Prostate gland (tissue), 2 donors: Measurements from ENCODE around the gene PCLO.

Experiments used
- POLR2A ChIP-seq: fragments of 450-650 bp; IDR thresholded peaks from one replicate; pipeline ENCODE4 v1.6.1; 2016; ENCODE audit warnings: antibody characterized with exemption, mild to moderate bottlenecking
- POLR2AphosphoS5 ChIP-seq: sonication (generic); formaldehyde crosslinking; IDR thresholded peaks from one replicate; pipeline ENCODE4 v1.6.1; 2017; ENCODE audit warnings: antibody characterized with exemption
- TF ChIP-seq, protein P1 (sequence below), 4 experiments: fragments of 200-600 bp in 2 of 4; fragments of 450-650 bp in 2 of 4; sonication (generic) in 2 of 4; IDR thresholded peaks; 1 replicate in 3 of 4; 2 replicates in 1 of 4; pipeline ENCODE4 v1.5.1; 2016 to 2019; ENCODE audit warnings: antibody characterized with exemption in 4 of 4, mild to moderate bottlenecking in 2 of 4, moderate library complexity in 2 of 4

DNA sequence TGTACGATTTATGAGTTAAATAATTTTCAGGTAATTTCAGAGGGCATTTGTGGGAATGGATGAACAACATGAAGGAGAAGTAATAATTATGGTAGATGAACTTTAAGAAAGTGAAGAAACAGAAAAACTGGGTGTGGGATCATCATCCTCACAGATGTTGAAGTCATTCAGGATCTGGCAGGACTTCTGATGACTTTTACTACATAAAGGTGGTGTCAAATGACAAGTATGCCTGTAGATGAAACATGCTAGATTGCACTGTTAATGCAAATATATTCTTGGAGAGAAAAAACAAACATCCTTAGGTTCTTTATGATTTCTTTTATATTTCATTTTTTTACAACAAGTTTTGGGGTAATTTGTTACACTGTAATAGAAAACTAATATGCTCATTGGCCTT, 230.2 kb downstream of the PCLO start:
- TF ChIP-seq POLR2AphosphoS5 = no peak
- TF ChIP-seq, protein P1, sequence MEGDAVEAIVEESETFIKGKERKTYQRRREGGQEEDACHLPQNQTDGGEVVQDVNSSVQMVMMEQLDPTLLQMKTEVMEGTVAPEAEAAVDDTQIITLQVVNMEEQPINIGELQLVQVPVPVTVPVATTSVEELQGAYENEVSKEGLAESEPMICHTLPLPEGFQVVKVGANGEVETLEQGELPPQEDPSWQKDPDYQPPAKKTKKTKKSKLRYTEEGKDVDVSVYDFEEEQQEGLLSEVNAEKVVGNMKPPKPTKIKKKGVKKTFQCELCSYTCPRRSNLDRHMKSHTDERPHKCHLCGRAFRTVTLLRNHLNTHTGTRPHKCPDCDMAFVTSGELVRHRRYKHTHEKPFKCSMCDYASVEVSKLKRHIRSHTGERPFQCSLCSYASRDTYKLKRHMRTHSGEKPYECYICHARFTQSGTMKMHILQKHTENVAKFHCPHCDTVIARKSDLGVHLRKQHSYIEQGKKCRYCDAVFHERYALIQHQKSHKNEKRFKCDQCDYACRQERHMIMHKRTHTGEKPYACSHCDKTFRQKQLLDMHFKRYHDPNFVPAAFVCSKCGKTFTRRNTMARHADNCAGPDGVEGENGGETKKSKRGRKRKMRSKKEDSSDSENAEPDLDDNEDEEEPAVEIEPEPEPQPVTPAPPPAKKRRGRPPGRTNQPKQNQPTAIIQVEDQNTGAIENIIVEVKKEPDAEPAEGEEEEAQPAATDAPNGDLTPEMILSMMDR (IDR thresholded peaks at IDR 0.05) = no peak
- no peak for TF ChIP-seq POLR2A
